Measurements from ENCODE around the gene CITED2. TPM values are rescaled to one million over a fixed set of nuclear protein-coding genes. Genes with fewer than 3 reads are reported as not detected.

The CITED2 gene
- total and polyA plus RNA-seq, 5 experiments from 2014 or later = 25.6 to 95.4 (median 49.0) TPM

DNA sequence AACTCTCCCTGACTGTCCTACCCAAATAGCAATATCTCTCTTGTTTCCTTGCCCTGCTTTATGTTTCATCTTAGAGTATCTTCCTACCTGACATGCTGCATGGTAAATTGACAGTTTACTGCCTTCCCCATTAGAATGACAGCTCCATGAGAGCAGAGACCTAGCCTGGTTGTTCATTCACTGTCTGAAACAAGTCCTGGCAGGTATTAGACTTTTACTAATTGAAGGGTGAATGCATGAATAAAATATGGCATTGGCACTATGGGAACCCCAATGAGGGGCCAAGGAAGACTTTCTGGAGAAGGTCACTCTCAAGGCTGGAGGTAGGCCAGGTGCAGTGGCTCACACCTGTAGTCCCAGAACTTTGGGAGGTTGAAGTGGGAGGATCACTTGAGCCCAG, 3.8 kb upstream of the CITED2 start:
- Mint-ChIP-seq H3K4me3 (peak overlapping the region in 1 of 10 donors; percentile 35), H3K36me3 (peaks cover 5 to 11% (median 9%) of the 10 kb centered on the region in 3 donors), H3K27me3 (peaks cover 0 to 2% (median 0%) of the 10 kb centered on the region in 5 donors), H3K9me3 (peaks cover 0 to 6% (median 0%) of the 10 kb centered on the region in 9 donors), H3K4me1 (peaks cover 9 to 22% (median 10%) of the 10 kb centered on the region in 4 donors), H3K27ac (peak overlapping the region in 3 of 10 donors; percentile 1 to 61 (median 38))
- POLR2A ChIA-PET = interaction anchor here (0.6 kb wide), 1 partner anchor 98 kb away, joined by 3 read pairs; no protein-coding TSS in a partner anchor
- no peak for DNase-seq
- no peak for ATAC-seq

DNA sequence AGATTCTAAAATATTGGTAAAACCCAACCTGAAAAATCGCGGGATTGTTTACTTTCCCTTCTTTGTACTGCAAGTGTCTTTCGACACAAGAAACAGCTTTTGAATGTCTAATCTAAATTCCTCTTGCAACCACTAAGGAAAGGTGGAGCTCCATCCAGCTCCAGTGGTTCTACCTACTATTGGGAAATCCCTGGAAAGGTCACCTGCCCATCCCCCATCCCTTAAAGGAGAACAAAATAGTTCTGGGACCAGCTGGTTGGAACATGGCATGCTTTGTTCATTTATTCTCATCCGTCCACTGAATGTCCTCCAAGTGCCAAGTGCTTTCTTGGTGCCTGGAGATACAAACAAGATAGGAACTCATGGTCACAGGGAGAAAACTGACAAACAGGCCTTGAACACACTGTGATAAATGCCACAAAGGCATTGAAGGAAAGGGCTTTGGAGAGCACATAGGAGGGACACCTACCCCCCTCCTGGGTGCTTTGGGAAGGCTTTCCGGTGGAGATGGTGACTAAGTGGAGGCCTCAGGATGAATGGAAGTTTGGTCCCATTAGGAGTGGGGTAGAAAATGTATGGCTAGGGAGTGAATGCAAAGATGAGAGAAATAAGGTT, 2.3 kb upstream of the CITED2 start:
- H3K36me3 Mint-ChIP-seq = peaks cover 10 to 22% (median 15%) of the 10 kb centered on the region in 3 donors
- POLR2A ChIA-PET = interaction anchor here (3.9 to 4.3 kb wide), 2 partner anchors 53 to 85 kb away, joined by 27 to 60 read pairs; partner anchors contain the start of gene TXLNB
- ATAC-seq = no peak
- peaks cover 0 to 6% (median 0%) of the 10 kb centered on the region in 9 donors for H3K9me3 Mint-ChIP-seq
- no peaks in the 10 kb centered on the region for H3K27me3 Mint-ChIP-seq
- peaks cover 12 to 26% (median 15%) of the 10 kb centered on the region in 4 donors for H3K4me1 Mint-ChIP-seq
- peak overlapping the region; percentile 33 to 100 (median 100) for H3K4me3 Mint-ChIP-seq
- DNase-seq = no peak
- peak overlapping the region in 7 of 10 donors; percentile 48 to 100 (median 99) for H3K27ac Mint-ChIP-seq

DNA sequence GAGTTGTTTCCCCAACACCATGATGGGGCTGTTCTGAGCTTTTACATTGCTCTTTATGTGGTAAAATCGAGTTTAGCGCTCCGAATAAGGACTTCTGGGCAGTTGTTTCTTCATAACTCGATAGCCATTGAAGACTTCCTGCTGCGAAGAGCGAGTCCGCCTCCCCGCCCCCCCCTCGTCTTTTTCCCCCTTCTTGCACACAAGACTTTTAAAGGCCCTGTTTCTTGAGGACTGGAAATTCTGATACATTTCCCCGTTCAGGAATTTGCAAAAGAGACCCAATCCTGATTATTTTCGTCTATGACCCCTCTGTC, 1.5 kb upstream of the CITED2 start:
- peak overlapping the region; percentile 93 to 100 (median 99) for H3K27ac Mint-ChIP-seq
- DNase-seq = peak in 1 of 10 donors; percentile 6

DNA sequence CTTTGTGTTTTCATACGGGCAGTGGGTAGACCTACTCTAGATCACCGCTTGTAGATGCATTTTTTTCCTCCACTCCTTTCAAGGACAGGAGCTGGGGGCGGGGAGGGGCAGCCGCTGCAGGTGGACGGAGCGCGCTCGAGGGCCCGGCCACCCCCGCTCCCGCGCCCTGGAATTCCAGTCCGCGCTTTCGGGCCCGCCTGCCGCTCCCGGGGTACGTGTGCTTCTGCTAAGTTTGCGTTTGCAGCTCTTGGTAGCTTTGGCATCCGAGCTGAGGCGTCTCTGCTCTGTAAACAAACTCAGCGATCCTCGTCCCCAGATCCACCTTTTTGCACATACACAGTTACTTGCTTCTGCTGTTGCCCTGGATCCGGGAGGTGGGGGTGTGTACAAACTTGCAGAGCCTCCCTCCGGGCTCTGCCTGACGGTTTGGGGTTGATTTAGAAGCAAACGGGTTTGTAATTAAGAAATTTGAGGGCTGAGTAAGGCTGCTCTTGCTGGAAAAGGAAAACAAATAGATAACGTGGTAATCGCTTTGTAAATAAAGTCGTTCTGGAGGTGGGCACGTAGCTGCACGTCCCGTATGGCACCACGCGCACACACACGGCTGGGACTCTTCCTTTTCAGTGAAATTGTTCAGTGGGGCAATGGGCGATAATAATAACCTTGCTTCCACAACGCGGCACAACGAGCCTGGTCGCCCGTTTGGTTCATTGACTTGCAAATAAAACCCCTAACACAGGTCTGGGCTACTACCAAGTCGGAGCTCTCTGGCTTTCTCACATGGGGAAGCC, 973 bp upstream of the CITED2 start:
- DNase-seq = peak in 9 of 10 donors; percentile 69 to 92 (median 83)
- peaks cover 10 to 33% (median 15%) of the 10 kb centered on the region in 3 donors for H3K36me3 Mint-ChIP-seq
- H3K27me3 Mint-ChIP-seq = no peaks in the 10 kb centered on the region
- peak overlapping the region; percentile 91 to 100 (median 100) for H3K4me3 Mint-ChIP-seq
- peak; percentile 62 to 73 for ATAC-seq
- H3K9me3 Mint-ChIP-seq = peaks cover 0 to 6% (median 0%) of the 10 kb centered on the region in 9 donors
- H3K27ac Mint-ChIP-seq = peak overlapping the region; percentile 93 to 100 (median 99)
- H3K4me1 Mint-ChIP-seq = peaks cover 15 to 39% (median 28%) of the 10 kb centered on the region in 4 donors
- POLR2A ChIA-PET = interaction anchor here (0.6 to 4.3 kb wide), 35 partner anchors 10 to 1557 kb away, joined by 3 to 60 read pairs (median 9); partner anchors contain the start of genes CCDC28A, HEBP2, HECA and REPS1

More for the DNA sequence above, 1.5 kb upstream of the CITED2 start:
- Mint-ChIP-seq H3K4me3 (peak overlapping the region; percentile 91 to 100 (median 100)), H3K4me1 (peaks cover 15 to 34% (median 23%) of the 10 kb centered on the region in 4 donors), H3K9me3 (peaks cover 0 to 6% (median 0%) of the 10 kb centered on the region in 9 donors), H3K36me3 (peaks cover 10 to 29% (median 15%) of the 10 kb centered on the region in 3 donors), H3K27me3 (no peaks in the 10 kb centered on the region)
- POLR2A ChIA-PET = interaction anchor here (1.3 to 4.3 kb wide), 12 partner anchors 9 to 388 kb away, joined by 3 to 60 read pairs (median 26); partner anchors contain the start of genes HECA, REPS1 and TXLNB
- no peak for ATAC-seq

DNA sequence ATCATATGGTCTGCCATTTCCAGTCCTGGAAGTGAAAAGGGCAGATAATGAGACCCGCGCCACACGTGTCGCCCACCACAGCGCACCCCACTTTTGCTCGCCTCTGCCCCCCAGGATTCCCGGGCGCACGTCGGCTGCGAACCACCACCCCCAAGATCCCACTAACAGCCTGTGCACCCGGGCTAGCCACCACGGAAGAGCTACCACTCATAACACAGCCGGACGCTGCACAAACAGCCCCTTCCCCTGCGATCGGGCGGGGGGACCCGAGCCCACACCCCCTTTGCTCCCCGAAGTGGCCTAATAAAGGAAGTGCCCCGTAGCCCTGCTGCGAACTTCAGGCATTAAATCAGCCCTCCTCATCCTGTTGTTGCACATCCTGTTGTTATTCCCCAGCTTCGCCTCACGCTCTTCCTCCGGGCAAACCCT, 506 bp downstream of the CITED2 start:
- ATAC-seq = peak; percentile 9 to 20
- H3K4me1 Mint-ChIP-seq = peaks cover 23 to 50% (median 41%) of the 10 kb centered on the region in 4 donors

DNA sequence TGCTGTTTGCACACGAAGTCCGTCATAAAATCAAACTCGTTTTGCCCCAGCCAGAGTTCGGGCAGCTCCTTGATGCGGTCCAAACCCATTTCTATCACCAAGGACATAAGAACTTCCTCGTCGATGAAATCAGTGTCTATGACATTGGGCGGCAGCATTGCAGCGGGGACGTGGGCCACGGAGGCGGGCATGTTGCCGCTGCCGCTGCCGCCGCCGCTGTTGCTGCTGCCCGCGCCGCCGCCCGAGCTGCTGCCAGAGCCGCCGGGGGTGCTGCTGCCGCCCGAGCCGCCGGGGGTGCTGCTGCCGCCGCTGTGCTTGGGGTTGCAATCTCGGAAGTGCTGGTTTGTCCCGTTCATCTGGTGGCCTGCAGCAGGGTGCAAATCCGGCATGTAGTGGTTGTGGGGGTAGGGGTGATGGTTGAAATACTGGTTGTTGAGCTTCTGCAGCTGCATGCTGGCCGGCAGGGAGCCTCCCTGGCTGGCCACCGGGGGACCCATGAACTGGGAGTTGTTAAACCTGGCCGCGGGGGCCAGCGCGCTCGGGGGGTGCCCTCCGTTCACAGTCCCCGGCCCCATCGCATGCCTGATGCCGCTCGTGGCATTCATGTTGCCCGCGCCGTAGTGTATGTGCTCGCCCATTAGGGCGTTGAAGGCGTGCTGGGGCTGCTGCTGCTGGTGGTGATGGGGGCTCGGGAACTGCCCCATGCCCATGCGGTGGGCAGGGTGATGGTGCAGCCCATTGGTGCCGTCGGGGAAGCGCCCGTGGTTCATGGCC, 1.1 kb downstream of the CITED2 start:
- H3K27me3 Mint-ChIP-seq = no peaks in the 10 kb centered on the region
- peaks cover 10 to 35% (median 15%) of the 10 kb centered on the region in 3 donors for H3K36me3 Mint-ChIP-seq
- peak overlapping the region; percentile 99 to 100 (median 100) for H3K4me3 Mint-ChIP-seq
- peaks cover 0 to 6% (median 0%) of the 10 kb centered on the region in 9 donors for H3K9me3 Mint-ChIP-seq
- DNase-seq (peak; percentile 51 to 84 (median 74)), ATAC-seq (peak; percentile 9 to 12)
- peak overlapping the region; percentile 98 to 100 (median 99) for H3K27ac Mint-ChIP-seq
- POLR2A ChIA-PET = interaction anchor here (0.9 to 4.3 kb wide), 32 partner anchors 8 to 600 kb away, joined by 3 to 60 read pairs (median 9); partner anchors contain the start of genes CCDC28A, HECA, REPS1 and TXLNB
- H3K4me1 Mint-ChIP-seq = peaks cover 23 to 50% (median 44%) of the 10 kb centered on the region in 4 donors

More for the DNA sequence above, 506 bp downstream of the CITED2 start:
- Mint-ChIP-seq H3K4me3 (peak overlapping the region; percentile 99 to 100 (median 100)), H3K36me3 (peaks cover 10 to 35% (median 15%) of the 10 kb centered on the region in 3 donors), H3K27ac (peak overlapping the region; percentile 98 to 100 (median 99)), H3K9me3 (peaks cover 0 to 6% (median 0%) of the 10 kb centered on the region in 9 donors), H3K27me3 (no peaks in the 10 kb centered on the region)
- POLR2A ChIA-PET = interaction anchor here (0.5 to 4.3 kb wide), 39 partner anchors 8 to 601 kb away, joined by 3 to 60 read pairs (median 7); partner anchors contain the start of genes CCDC28A, HECA, REPS1 and TXLNB
- no peak for DNase-seq

DNA sequence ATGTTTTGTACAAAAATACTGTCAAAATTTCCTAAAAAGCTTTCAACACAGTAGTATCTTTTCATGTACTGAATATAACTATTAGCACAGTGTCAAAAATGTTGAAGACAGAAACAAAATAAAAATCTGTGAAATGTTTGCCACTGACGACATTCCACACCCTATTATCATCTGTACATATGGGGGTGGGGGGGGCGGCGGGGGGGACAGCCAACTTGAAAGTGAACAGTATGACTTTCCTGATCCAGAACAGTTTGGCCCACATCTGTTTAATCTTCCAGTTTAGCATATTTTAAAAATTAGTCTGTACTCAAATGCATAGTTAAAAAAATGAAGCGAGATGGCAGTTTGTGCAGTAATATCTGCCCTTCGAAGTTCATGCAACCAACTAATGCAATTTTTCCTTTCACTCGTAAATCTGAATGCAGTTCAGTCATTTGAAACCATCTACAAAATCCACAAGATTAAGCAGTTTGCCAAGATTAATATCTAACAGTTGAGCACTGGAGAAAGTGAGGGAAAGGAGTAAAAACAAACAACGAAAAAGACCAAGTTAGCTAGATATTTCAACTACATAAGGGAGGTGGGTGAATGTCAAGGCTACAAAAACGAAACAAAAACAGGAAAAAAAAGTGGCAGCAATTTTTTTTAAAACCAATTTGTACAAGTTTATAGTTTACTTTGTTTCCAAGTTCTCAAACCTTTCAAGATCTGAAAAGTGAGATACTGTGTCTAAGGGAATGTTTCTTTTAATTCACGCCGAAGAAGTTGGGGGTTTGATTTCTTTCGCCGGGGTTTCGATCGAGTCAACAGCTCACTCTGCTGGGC, 1.9 kb downstream of the CITED2 start:
- Mint-ChIP-seq H3K4me3 (peak overlapping the region; percentile 99 to 100 (median 100)), H3K27ac (peak overlapping the region; percentile 96 to 100 (median 99)), H3K36me3 (peaks cover 10 to 35% (median 15%) of the 10 kb centered on the region in 3 donors), H3K27me3 (no peaks in the 10 kb centered on the region), H3K4me1 (peaks cover 28 to 58% (median 50%) of the 10 kb centered on the region in 4 donors), H3K9me3 (peaks cover 0 to 6% (median 0%) of the 10 kb centered on the region in 9 donors)
- DNase-seq (no peak), ATAC-seq (no peak)
- POLR2A ChIA-PET = interaction anchor here (0.6 to 4.3 kb wide), 21 partner anchors 7 to 599 kb away, joined by 3 to 60 read pairs (median 20); partner anchors contain the start of genes CCDC28A, HECA, REPS1 and TXLNB

DNA sequence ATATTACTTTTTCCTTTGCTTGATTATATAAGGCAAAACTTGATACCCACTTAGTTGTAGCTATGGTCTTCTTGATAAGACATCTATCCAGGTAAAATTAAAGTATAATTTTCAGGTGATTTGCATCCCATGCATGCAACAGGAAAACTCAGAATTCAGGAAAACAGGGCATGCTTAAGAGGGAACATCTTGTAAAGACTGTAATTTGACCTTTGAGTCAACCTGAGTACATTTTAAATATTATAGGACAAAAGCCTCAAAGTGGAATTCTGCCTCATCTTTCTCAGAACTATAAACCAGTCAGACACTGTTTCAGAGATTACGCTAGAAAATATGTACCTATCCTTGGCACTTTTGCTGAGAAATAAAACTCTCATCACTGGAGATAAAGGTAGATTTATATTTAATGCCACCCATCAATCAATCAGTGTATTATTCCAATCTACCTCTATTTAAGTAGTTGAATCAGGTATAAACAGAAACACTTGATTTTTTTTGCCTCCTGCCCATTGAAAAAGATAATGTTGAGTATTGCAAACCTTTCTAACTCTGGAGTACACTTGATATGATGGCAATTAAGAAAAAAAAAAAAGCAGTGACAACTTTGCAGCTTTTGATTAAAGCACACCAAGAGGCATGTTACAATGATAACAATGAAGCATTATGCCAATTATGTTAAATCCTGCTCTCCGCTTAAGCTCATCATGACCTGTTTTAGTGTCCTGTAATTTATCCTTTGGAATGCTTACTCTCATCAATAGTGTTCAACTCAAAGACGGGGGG, 2.8 kb downstream of the CITED2 start:
- H3K9me3 Mint-ChIP-seq = peaks cover 0 to 6% (median 0%) of the 10 kb centered on the region in 9 donors
- POLR2A ChIA-PET = interaction anchor here (0.6 kb wide), 1 partner anchor 209 kb away, joined by 4 read pairs; no protein-coding TSS in a partner anchor
- ATAC-seq (no peak), DNase-seq (peak in 1 of 10 donors; percentile 6)
- peak overlapping the region; percentile 70 to 100 (median 100) for H3K4me3 Mint-ChIP-seq
- H3K27me3 Mint-ChIP-seq = no peaks in the 10 kb centered on the region
- peaks cover 10 to 35% (median 15%) of the 10 kb centered on the region in 3 donors for H3K36me3 Mint-ChIP-seq
- peak overlapping the region; percentile 75 to 100 (median 98) for H3K27ac Mint-ChIP-seq
- peaks cover 30 to 57% (median 53%) of the 10 kb centered on the region in 4 donors for H3K4me1 Mint-ChIP-seq

DNA sequence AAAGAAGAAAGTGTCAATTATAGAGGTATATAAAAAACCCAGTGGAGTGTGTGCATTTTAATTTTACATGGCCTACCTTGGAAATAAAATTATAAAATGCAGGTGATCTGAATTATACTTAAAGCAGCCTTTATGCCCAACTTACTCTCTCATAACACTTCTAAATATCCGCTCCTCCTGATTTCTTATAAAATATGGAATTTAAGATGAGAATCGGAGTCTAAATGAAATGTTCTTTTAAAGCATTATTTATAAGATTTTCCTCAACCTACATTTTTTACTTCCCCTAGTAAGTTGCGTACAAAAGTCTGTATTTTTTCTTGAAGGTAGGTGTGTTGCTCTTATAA, 3.5 kb downstream of the CITED2 start:
- Mint-ChIP-seq H3K4me1 (peaks cover 27 to 51% (median 49%) of the 10 kb centered on the region in 4 donors), H3K4me3 (peak overlapping the region in 9 of 10 donors; percentile 75 to 100 (median 100)), H3K9me3 (peaks cover 0 to 6% (median 0%) of the 10 kb centered on the region in 9 donors), H3K36me3 (peaks cover 10 to 35% (median 15%) of the 10 kb centered on the region in 3 donors), H3K27me3 (no peaks in the 10 kb centered on the region), H3K27ac (peak overlapping the region; percentile 75 to 100 (median 98))
- POLR2A ChIA-PET = interaction anchor here (0.7 kb wide), 4 partner anchors 47 to 238 kb away, joined by 3 to 5 read pairs (median 4); partner anchors contain the start of gene TXLNB
- ATAC-seq (no peak), DNase-seq (no peak)

All from naive thymus-derived CD8-positive, alpha-beta T cell (primary cell).